Measurements from ENCODE around the gene SEMA3G.

SEMA3G gene

GRCh38 chr3:52438579-52439425 is 6.1 kb downstream of the SEMA3G start:
- no peak for DNase-seq

DNA sequence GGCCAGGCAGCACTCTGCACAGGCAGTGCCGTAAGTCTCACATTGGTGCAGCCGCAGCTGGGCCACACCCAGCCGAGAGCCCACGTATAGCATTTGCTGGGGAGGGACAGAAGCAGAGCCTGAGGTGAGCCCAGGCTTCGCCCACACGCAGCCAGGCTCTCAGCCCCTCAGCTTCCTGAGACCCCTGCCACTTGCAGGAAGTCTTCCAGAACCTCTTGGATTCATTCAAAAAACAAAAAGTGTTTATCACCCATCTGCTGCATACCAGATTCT is 6.9 kb downstream of the SEMA3G start:
- DNase-seq, result no peak

DNA sequence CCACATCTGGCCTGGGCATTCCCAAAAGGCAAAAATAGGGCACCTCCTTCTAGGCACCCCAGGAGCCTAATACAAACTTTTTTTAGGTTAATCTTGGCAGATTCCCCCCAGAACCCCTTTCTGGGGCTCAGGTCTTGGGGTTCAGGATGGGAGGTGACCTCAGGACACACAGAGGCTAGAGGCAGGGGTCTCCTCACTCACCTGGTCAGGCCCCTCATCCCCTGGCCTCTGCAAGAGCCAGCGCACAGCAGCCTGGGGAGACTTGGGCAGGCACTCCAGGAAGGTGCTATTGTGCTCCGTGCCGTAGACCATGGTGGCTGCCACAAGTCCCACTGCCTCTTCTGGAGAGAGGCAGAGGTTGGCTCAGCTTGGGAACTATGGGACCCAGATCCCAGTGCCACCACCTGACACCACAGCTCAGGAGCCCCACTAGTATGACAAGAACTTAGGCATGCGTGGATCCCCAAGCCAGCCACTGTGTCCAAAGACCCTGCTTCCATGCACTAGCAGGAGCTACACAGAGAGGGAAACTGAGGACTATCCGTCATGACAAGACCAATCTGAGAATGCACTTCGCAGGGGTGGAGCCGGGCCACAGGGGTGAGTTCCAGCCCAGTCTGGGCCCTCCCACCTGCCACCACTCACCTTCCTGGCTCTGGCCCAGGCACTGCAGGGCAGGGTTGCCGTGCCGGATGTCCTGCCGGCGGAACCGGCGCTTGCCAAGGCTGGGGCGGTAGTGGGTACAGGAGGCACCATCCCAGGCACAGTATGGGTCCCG is 7.4 kb downstream of the SEMA3G start:
- DNase-seq, result no peak

GRCh38 chr3:52436500-52437149 is 8.3 kb downstream of the SEMA3G start:
- no peak for DNase-seq

DNA sequence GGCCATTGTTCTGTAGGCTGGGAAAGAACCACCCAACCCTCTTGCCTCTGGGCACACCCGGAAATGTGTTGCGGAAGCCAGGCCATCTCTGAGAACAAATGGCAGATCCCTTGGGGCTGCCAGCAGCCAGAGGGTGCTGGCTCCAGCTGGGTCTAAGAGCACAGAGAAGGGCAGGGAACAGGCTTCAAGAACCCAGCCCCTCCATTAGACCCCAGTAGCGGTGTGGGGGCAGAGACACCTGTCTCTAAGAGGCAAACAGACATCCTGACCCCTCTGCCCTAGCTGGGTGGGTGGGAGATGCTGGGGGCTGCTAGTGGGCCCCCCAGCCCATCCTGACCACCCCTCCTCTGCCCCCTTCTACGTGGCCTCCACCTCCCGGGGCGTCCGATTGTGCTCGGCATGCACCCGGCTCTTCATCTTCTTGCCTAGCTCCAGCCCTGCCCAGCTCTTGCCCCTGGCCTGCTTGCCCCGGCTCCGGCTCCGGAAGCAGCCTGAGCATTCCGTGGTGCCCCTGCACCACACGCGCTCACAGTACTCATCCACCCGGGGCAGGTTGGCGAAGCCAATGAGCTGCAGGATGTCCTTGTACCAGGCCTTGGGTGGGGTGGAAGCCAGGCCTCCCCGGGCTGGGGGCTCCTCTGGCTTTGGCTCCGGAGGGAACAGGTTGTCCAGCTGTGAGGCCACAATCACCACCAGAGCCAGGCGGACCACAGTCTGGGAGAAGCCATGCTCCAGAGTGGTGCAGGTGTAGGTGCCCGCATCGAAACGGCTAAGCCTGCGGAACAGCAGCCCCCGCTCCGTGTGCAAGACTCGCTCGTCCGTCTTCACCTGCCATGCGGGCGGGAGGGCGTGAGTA is 9.4 kb downstream of the SEMA3G start:
- DNase-seq, result no peak

GRCh38 chr3:52434491-52435115 is 10.3 kb downstream of the SEMA3G start:
- no peak for DNase-seq

DNA sequence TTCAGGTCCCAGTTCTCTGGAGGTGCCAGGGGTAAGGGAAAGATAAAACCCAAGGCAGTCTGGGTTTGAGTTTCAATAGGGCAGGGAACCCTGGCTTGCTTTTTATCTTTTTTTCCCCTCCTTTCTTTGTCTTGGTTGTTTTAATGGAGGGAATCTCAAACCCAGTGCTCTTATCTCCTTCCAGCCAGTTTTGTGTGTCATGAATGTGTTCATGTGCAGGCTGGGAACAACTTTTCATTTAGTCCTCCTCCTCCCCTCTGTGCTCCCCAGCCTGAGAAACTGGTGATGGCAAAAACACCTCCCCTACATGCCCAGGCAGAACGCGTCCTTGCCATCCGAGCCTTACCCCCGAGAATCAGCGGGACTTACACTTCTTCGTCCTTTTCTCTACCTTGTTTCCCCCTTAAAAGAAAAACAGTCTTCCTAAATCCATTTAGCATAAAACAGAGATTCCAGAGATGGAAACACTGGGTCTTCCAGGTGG is 10.9 kb downstream of the SEMA3G start:
- DNase-seq, result no peak

- no peak for DNase-seq
Measured at GRCh38 chr3:52433328-52433995, 11.4 kb downstream of the SEMA3G start.

- DNase-seq, result no peak
Measured at GRCh38 chr3:52432691-52433141, 12.2 kb downstream of the SEMA3G start.

DNA sequence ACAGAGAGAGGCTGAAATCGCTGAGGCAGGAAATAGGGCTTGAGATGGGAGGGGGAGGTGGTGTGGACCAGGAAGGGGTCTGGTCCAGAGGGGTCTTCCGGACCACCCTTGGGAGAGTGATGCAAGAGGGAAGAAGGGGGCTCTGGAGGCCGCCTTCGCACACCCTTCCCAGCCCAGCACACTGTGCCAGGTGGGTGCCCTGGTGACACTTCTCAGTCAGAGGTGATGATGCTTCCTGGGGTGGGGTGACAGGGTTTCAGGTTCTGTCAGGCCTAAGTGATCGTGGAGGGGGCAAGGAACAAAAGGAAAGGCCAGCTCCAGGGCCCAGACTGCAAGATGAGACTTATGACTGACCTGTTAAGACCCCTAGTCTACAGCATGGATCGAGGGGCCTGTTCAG is 12.7 kb downstream of the SEMA3G start:
- no peak for DNase-seq

DNA sequence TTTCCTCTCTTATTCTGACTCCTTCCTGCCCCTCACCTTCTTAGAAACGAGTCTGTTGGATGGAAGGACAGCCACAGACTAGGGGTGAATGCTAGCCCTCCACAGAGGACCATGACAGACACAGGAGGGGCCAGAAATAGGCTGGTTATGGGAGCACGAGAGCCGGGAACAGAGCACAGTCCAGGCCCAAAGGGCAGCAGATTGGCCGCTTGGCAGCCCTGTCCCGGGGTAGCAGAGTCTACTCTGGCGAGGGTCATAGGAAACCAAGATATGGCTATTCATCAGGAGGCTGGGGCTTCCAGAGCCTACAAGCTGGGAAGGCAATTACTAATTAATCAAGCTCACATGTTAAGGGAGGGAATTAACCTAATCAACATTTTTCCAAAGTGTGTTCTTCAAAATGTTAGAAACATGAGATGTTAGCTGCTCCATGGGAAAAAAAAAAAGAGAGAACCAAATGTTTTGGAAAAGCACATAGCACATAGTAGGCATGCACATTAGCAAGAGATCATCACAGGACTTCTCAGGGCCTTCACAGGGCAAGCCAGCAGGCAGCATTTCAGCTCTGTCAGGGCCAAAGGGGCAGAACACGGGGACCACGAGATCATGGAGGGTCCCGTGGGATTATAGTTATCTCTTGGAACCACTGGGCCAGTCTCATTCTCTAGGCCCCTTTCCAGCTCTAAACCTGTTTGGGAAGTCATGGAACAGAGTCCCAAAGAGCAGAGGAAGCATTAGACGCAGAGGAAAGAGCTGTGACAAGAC is 13.3 kb downstream of the SEMA3G start:
- DNase-seq, result no peak

GRCh38 chr3:52430416-52430810 is 14.5 kb downstream of the SEMA3G start:
- no peak for DNase-seq

- no peak for DNase-seq
Measured at GRCh38 chr3:52429779-52430415, 15.0 kb downstream of the SEMA3G start.

- DNase-seq, result no peak
Measured at GRCh38 chr3:52429031-52429430, 15.9 kb downstream of the SEMA3G start.

GRCh38 chr3:52428151-52429005 is 16.5 kb downstream of the SEMA3G start:
- no peak for DNase-seq

DNA sequence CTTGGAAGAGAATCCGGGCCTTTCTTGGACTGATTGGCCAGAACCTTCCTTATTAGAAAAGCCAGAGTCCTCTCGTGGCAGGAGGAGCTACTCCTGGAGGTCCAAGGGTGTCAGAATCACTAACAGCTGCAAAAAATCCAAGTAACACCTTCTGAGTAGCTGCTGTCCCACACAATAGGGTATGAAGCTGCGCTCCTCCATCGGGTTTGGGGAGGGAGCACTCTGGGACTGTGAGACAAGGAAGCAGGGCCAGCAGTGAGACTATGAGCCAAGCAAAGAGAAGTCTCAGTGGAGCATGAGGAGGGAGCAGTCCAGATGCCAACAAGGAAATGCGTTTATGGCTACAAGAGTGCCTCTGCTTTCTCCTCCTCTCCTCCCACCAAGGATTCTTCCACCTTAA is 21.7 kb downstream of the SEMA3G start:
- DNase-seq, result no peak

- no peak for DNase-seq
Measured at GRCh38 chr3:52422669-52423068, 22.2 kb downstream of the SEMA3G start.

DNA sequence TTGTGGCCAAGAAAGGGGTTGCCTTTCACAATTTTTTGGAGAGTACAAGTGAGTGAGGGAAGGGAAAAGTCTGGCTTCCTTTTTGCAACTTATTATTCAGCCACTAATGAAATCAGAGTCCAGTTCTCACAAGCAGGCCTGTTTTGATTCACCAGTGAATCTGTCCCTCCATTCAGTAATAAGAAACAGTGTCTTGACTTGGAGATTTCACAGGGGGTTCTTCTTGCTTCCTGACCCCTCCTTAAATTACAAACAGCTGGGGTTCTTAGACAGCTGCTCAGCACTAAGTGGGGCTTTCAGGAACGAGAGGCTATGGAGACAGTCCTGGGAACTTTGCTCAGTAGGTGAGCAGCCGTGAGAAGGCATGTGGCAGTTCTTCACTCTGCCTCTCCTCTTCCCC is 24.5 kb downstream of the SEMA3G start:
- no peak for DNase-seq

DNA sequence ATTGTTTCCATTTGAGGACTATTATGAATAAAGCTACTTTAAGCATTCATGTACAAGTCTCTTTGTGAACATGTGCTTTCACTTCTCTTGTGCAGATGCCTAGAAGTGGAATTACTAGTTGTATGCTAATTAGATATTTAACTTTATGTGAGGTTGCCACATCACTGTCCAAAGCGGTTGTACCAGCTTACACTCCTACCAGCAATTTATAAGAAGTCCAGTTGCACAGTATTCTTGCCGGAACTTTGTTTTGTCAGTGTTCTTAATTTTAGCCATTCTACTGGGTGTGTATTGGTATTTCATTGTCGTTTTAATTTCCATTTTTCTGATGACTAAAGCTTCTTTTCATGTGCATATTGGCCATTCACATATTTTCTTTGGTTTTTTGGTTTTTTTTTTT is 29.1 kb downstream of the SEMA3G start:
- no peak for DNase-seq
